ENCODE results near the gene BAK1.
"Not testable (repeated sequence)": the region's sequence is repeated elsewhere in the genome, so short reads cannot be mapped to it uniquely, and the experiment has no call there.

The BAK1 gene

DNA sequence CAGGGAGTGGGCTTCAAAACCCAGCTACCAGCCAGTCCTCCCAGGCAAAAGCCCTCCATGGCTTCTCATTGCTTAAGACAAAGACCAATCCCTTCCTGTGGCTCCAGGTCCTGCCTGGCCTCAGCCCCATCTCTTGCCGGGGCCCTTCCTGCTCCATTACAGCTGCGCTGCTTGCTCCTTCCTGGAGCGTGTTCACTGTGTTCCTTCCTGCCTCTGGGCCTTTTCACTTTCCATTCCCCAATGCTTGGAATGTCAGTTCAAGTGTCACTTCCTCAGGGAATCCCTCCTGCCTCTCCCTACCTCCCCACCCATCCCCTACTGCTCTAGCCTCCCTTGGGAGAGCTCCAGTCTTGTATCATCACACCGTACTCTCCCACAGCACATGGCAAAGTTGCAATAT lies 30.0 kb upstream of the BAK1 start:
- intact Hi-C loops (cut with DNase I) = no loop called here
- no peak for DNase-seq

- DNase-seq = no peak
- intact Hi-C loops (cut with DNase I) = no loop called here
These were observed 29.5 kb upstream of the BAK1 start for GRCh38 chr6:33609528-33609927.

DNA sequence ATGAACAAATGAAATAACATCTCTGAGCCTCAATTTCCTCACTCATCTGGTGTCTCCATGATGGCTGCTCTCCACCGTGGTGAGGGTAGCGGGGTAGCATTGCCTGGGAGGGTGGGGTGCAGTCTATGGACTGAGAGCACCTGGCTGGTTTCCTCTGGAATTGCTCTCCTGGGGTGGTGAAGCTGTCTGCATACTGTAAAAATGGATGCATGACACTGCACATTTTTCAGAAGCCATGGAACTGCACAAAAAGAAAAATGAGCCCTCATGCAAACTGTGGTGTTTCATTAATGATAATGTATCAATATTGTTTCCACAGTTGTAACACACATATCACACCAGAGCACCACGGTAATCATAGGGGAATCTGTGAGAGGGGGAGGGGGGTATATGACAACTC lies 28.9 kb upstream of the BAK1 start:
- intact Hi-C loops (cut with DNase I) = no loop called here
- DNase-seq = no peak

DNA sequence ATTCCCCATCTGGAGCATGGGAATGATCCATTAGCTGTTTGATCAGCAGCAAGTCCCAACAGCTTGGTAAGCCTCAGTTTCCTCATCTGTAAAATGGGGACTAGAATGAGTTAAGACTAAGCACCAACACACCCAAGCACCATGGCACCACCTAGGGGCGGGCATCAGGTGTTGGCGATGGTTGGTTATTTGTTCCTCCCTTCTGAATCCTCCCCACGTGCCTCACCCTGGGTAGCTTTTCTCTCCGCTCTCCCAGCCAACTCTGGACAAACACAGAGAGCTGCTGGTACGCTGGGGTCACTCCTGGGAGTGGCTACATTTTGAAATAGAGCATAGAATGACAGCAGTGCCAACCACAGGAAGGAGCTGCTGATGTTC lies 27.7 kb upstream of the BAK1 start:
- intact Hi-C loops (cut with DNase I) = no loop called here
- no peak for DNase-seq

- DNase-seq = no peak
- intact Hi-C loops (cut with DNase I) = no loop called here
These were observed 27.2 kb upstream of the BAK1 start for GRCh38 chr6:33607126-33607783.

- intact Hi-C loops (cut with DNase I) = no loop called here
- DNase-seq = no peak
These were observed 26.6 kb upstream of the BAK1 start for GRCh38 chr6:33606642-33607041.

GRCh38 chr6:33604941-33605854 lies 25.1 kb upstream of the BAK1 start:
- intact Hi-C loops (cut with DNase I) = no loop called here
- no peak for DNase-seq

- no peak for DNase-seq
- intact Hi-C loops (cut with DNase I) = no loop called here
These were observed 22.1 kb upstream of the BAK1 start for GRCh38 chr6:33602180-33602579.

DNA sequence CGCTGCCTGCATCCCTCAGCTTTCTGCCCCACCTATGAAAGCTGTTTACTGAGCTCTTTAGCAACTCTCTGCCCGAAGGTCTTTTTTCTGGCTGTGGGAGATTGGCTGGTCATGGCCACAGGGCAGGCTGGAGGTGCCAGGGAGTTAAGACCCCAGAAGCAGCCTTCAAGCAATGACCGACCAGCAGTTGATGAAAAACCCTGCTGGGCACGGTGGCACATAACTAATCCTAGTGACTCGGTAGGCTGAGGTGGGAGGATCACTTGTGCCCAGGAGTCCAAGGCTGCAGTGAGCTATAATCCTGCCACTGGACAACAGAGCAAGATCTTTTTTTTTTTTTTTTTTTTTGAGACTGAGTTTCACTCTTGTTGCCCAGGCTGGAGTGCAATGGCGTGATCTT lies 20.7 kb upstream of the BAK1 start:
- DNase-seq = no peak
- intact Hi-C loops (cut with DNase I) = no loop called here

DNA sequence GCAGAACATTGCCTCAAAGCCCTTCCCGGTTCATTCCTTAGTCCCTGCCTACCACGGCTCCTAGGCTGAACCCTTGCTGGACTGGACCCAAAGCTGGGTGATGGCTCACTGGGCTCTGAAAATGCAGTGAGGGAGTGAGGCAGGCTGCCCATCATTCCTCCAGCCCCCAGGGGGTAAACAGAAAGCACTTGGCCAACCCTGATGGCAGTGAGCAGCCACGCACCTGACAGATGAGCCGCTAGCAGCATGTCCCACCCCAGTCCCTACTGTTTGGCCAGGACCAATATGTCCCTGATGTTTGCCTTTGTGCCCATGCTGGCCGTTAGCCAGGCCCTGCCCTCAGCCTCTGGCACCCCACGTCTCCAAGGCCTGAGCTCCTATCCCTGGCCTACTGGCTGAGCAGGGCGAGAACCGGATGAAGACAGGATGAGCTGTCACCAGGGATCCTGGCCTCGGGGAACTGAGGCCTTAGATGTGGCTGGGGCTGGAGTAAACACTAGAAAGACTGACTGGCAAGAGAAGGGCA lies 19.4 kb upstream of the BAK1 start:
- DNase-seq = no peak
- intact Hi-C loops (cut with DNase I) = no loop called here

DNA sequence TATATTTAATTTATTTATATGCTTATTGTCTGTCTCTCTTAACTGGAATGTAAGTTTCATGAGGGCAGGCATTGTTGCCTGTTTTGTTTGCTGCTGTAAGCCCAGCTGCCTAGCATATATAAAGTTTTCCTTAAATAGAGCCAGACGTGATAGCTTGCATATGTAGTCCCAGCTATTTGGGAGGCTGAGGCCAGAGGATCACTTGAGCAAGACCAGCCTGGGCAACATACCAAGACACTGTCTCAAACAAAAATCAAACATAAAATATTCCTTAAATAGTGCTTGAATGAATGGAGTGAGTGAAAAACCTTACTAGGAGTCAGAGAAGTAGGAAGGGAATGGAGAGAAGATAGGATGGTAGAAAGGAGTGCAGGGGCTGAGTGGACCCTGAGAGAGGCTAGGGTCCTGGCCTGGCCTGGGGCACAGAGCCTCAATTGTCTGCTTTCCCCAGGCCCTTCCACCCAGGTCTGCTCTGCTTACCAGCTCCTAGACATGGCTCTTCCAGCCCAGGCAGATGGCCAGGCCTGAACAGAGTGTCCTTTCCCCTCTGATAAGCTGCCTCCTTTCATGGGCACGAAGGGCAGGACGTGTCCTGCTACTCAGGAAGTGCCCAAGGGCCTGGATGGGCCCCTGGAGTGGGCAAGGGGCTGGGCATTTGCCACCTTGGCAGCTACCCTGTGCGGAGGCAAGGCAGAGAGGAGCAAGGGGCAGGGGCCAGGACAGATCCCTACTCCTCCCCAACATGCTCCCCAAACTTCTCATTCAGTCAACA lies 17.7 kb upstream of the BAK1 start:
- intact Hi-C loops (cut with DNase I) = no loop called here
- no peak for DNase-seq

DNA sequence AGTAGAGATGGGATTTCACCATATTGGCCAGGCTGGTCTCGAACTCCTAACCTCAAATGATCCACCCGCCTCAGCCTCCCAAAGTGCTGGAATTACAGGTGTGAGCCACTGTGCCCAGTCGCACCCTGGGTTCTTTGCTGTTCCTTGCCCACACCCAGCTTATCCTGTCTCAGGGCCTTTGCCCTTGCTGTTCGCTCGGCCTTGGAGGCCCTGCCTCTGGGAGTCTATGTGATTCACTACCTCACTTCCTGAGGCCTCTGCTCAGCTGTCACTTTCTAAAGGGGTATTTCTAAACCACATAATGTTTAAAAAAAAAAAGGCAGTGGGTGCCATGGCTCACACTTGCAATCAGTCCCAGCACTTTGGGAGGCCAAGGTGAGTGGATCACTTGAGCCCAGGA lies 16.8 kb upstream of the BAK1 start:
- intact Hi-C loops (cut with DNase I) = not testable (repeated sequence)

GRCh38 chr6:33595001-33595846 lies 15.1 kb upstream of the BAK1 start:
- no peak for DNase-seq
- intact Hi-C loops (cut with DNase I) = no loop called here

More for the DNA sequence above, 16.8 kb upstream of the BAK1 start:
- DNase-seq = not testable (repeated sequence)

GRCh38 chr6:33593414-33593727 lies 13.3 kb upstream of the BAK1 start:
- intact Hi-C loops (cut with DNase I) = no loop called here
- no peak for DNase-seq

DNA sequence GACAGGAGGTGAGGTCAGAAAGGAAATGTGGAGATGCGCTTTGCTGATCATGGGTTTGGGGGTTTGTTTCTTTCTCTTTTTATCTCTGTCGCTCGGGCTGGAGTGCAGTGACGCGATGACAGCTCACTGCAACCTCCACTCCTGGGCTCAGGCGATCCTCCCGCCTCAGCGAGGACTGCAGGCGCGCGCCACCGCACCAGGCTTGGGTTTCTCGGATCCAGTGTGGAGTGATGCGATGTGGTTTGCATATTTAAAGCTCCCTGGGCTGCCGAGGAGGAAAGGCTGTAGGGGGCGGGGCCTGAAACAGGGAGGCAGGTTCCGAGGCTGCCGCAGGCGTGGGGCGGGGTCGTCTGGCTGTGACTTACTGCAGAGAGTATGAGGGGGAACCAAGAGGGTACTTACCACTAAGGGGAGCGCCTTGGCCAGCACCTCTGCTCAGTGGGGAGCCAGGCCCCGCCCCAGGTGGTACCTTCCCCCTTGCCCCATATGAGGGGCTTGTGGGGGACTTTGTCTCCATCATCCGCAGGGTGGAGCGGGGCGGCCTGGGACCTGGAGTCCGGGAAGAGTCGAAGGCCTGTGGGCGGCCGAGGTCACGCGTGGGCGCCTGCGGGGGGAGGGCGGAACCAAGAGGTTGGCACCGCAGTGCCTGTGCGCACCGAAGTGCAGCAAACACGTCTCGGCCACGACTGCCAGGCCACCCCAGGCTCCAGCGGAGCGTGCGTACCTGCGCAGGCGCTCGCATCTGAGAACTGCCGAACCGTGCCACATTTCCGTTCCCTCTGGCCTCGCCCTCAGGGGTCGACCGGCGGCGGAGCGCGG lies 12.7 kb upstream of the BAK1 start:
- DNase-seq = peak in 32 of 42 donors; percentile 26 to 77 (median 55)
- intact Hi-C loops (cut with DNase I) = no loop called here

DNA sequence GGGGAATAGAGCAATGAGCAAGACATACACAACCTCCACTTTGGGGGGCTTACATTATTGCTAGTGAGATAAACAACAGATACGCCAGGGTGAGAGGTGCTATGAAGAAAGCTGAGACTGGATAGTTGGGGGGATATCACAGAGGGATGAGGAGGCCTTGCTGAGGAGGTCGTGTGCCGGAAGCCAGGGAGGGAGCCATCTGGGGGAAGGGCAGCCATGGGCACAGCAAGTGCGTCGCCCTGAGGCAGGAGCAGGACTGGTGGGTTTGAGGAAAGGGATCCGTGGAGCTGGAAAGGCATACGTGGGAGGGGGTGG lies 12.2 kb upstream of the BAK1 start:
- DNase-seq = no peak
- intact Hi-C loops (cut with DNase I) = no loop called here

- intact Hi-C loops (cut with DNase I) = no loop called here
- no peak for DNase-seq
These were observed 11.5 kb upstream of the BAK1 start for GRCh38 chr6:33591424-33592032.

All from head of caudate nucleus (tissue), 42 donors.